MM.1S (cell line): ENCODE data around the gene CDH9.

Experiments used
- CTCF ChIP-seq: fragments of 300-600 bp; sonication (generic); IDR thresholded peaks from 2 replicates; pipeline ENCODE4 v1.5.1; 2016; ENCODE audit warnings: antibody characterized with exemption, low read length, mixed read lengths
- EZH2 ChIP-seq: fragments of 300-600 bp; sonication (generic); optimal IDR thresholded peaks from 2 replicates; pipeline ENCODE3; 2017; ENCODE audit warnings: low read depth, mild to moderate bottlenecking, antibody characterized with exemption, low read length, mixed read lengths

DNA sequence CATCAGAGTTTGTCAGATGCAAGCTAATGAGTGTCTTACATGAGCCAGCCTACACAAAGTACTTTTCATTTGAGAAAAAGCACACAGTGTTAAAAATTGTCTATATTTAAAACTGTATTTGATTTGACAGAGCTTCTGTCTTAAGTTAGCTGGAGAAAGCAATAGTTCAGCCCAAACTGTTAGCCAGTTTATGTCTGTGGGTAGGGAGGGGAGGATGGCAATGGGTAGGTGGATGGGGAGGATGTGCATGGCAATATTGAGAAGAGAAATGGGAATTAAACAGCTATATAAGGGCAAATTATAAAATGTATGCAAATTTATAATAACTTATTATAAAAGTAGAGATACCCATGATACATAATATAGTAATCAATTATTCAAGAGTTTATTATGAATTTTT, 31.3 kb downstream of the CDH9 start:
- no peak for TF ChIP-seq CTCF
- no peak for TF ChIP-seq EZH2
